GM21737 (cell line): ENCODE results near the gene IL4.
A peak's percentile ranks its signal among the peaks of the same experiment; 100 is the strongest.

ENCODE experiments used
- ATAC-seq: cut with Tn5 transposase; IDR thresholded peaks from one replicate; pipeline ENCODE4 v1.9.1; 2021; ENCODE audit warnings: mild to moderate bottlenecking, moderate library complexity; ENCODE audit not compliant: unreplicated experiment

IL4 gene

DNA sequence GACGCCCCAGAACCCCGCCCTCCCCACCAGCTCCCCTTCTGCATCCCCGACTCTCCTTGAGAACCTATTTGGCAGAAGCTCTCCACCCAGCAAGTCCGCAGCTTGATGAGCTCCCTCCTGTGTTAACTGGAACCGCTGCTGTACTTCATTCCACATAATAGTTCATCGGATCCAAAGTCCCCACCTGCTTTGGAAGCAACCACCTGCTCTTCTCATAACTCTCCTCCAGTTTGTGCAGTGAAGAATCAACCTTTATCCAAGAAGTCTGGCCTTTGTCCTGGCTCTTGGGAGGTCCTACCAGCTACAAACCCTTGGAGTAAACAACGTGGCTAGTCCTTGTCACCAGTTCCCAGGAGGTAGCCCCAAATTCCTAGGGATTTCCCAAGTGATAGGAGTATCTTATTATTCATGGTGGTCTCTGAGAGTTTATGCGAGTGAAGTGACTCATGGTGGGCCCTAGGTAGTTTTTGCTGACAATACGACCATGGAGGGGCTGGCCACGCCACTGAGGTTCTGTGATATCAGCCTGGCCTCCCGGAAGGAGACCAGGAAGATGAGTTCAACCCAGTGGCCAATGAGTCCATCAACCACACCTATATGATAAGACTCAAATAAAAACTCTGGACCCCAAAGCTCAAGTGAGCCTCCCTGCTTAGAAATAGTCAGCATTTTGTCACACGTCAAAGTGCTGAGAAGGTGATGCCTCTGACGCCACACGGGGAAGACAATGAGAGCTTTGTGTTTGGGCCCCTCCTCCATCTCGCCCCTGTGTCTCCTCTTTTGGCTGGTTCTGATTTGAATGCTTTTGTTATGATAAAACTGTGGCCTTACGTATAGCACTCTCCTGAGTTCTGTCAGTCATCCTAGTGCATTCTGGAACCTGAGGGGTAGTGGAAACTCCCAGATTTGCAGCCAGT is 3.6 kb upstream of the IL4 start:
- ATAC-seq, result no peak

GRCh38 chr5:132671000-132671399 is 2.8 kb upstream of the IL4 start:
- no peak for ATAC-seq

- ATAC-seq, result no peak
These were observed 301 bp upstream of the IL4 start for GRCh38 chr5:132673488-132673887.

GRCh38 chr5:132674671-132675506 is 1.1 kb downstream of the IL4 start:
- peak; percentile 71 for ATAC-seq

DNA sequence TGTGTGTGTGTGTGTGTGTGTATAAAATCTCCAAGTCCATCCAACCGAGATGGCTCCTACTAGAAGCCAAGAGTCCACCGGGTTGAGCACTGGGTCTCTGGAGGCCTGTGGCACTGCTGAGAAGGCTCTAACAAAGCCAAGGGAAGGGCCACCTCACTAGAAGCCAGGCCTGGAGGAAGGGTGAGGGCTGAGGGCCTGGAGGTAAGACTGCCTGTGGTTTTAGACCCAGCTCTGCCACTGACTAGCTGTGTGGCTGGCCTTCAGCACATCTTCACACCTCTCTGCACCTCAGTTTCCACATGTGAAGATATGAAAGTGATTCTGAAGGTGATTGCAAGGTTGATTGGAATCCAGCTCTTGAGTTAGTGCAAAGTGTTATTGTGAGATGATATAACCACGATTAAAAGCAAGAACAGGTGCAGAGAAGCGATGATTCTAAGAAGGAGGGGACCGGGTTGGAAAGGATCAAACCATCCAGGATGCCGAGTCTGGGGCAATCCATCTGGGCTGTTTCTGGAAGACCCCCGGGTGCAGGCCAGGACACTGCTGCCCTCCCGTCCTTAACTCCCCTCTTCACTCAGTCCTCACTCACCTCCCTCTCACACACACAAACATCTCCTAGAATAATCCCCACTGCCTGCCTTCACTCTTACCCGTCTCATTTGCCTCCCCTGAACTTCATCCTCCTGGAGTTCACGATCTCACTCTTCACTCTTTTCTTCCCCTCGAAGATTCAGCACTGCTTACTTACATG is 2.3 kb downstream of the IL4 start:
- no peak for ATAC-seq

DNA sequence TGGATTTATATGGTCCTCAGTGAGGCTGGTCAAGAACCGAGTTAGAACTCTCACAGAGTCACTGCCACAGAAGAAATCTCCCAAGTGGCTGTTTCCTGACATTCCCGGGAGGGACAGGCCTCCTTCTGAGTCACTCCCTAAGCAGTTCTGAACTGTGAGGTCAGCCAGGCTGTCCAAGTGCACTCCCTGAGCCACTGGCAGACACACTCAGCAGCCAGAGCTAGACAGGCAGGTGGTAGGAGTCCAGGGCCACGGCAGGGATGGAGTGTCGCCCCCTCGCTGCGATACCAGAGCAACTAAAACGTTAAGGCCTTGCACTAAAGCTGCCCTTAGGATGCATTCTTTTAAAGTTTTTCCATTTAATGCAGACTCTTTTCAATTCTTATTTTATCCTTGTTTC is 3.4 kb downstream of the IL4 start:
- ATAC-seq, result no peak

DNA sequence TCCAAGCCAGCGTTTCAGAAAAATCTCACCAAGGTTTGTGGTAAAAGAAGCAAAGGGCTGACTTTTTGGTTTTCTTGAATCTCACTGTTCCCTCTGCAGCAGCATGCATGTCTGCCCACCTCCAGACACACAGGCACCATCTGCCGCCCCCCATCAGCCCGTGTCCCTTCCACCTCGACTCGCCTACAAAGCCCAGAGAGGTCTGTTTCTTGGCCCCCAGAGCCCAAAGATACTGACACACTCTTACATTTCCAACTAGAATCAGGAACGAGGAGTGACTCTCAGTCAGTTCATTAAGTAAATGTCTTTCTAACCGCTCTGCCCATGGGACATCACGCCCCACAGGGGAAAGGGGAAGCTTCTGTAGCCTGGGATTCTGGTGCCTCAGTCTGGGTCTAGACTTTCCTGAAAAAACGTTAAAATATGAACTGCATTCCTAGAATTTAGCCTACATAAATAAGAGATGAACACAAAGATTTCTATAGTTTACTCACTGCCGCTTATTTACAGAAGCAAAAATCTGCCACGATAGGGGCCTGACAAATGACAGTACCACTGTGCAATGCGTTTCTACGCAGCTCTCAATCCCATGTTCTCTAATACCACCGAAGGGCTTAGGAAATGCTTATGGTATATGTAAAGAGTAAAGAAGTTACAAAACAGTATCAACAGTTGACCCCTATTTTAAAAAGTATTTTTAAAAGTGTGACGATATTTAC is 4.1 kb downstream of the IL4 start:
- ATAC-seq, result no peak

DNA sequence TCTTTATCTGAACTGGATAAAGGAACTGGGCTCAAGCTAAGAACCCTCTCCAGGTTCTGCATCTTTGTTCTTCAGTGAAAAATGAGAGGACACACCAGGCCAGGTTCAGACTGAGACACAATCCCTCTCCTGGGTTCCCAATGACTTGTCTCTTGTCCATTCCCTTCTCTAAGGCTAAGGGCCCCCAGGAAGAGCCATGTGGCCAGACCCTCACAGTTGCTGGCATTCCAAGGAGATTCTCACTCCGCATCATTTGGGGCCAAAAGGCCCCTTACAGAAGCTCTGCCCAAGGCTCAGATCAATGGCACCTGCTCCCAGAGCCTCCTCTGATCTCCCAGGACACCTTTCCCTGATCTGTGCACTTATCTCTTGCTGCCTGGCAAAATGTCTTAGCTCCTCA is 4.9 kb downstream of the IL4 start:
- no peak for ATAC-seq

DNA sequence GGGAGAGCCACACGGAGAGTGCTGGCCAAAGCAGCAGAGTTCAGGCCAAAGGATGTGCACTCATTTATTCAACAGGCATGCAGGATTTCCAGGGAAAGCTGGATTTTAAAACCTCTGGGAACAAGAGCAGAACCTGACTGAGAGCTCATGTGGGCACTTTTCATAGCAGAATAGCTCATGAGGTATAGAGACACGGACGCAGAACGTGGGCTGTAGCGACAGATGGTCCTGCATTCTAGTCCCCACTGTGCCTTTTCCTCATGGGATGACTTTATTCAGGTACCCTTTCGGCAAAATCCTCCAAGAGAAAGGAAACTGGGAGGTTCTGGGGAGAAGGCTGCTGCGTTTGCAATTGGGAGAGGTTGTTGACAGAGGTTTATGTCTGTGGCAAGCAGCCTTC is 5.4 kb downstream of the IL4 start:
- no peak for ATAC-seq

- no peak for ATAC-seq
These were observed 6.1 kb downstream of the IL4 start for GRCh38 chr5:132679717-132680380.

- ATAC-seq, result no peak
These were observed 7.1 kb downstream of the IL4 start for GRCh38 chr5:132680780-132681475.

DNA sequence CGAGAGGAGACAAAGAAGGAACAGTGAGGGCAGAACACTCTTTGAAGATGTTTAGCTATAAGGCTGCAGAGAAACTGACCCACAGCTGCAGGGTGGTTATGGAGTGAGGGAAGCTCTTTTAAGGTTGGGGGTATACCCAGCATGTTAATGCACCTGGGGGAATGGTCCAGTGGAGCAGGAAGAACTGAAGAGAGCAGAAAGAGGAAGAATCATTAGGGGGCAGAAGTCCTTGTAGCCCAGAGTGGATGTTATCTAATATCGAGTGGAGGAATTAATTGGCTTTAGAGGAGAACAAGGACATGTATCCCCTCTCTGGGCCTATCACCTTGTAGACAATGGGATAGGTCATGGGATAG is 7.7 kb downstream of the IL4 start:
- ATAC-seq, result no peak

GRCh38 chr5:132681983-132682382 is 8.2 kb downstream of the IL4 start:
- ATAC-seq, result no peak

DNA sequence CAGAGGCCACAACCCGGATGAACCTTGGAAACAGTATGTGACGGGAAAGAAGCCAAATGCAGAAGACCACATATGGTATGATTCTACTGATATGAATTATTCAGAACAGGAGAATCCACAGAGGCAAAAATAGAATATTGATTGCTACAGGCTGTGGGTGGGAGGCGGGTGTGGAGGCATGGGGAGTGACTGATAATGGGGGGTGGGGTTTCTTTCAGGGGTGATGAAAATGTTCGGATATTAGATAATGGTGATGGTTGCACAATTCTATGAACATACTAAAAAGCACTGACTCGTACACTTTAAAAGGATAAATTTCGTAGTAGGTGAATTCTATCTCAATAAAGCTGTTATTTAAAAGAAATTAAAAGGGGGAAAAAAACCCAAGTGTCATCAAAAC is 10.7 kb downstream of the IL4 start:
- no peak for ATAC-seq

- ATAC-seq, result no peak
These were observed 11.3 kb downstream of the IL4 start for GRCh38 chr5:132684922-132685720.

DNA sequence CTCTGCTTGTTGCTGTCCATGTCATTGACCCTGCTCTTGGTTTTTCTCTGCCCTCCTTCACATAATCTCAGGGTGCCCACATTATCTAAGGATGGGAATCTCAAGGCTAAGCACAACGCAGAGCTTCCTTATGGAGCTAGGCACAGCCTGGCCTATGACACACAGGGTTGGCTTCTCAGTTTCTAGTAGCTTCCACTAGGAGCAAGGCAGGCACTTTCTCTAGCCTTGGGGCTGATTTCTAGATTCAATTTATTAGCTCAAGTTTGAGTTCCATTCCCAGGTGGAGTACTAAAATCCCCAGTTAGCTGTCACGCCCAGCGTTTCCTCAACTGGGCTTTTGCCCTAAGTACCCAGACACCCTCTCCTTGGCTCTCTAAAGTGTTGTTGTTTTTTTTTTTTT is 12.4 kb downstream of the IL4 start:
- no peak for ATAC-seq

GRCh38 chr5:132687995-132688394 is 14.2 kb downstream of the IL4 start:
- ATAC-seq, result no peak

GRCh38 chr5:132688536-132689339 is 14.9 kb downstream of the IL4 start:
- peak; percentile 41 for ATAC-seq
